Prostate gland (tissue), 2 donors: ENCODE data around the gene MPHOSPH9. TPM values are rescaled to one million over a fixed set of nuclear protein-coding genes. Genes with fewer than 3 reads are reported as not detected.

Experiments used
- DNase-seq: peaks from one replicate; pipeline ENCODE4 v3.0.0-alpha.2; 2019; ENCODE audit warnings: low spot score
- H3K27ac ChIP-seq, 2 donors: fragments of 200-600 bp; sonication (generic); 2 replicates each; pipeline ENCODE4 v1.5.1; 2017 to 2019
- H3K27me3 ChIP-seq: fragments of 200-600 bp; sonication (generic); replicated peaks from 2 replicates; pipeline ENCODE4 v1.5.1; 2019; ENCODE audit not compliant: insufficient read depth
- H3K36me3 ChIP-seq, 2 donors: fragments of 200-600 bp; sonication (generic); 1 replicate in 1 of 2; 2 replicates in 1 of 2; pipeline versions ENCODE4 v1.5.1 to v1.8.1; 2017 to 2019
- H3K4me1 ChIP-seq: fragments of 200-600 bp; sonication (generic); replicated peaks from 2 replicates; pipeline ENCODE4 v1.5.1; 2019
- H3K4me3 ChIP-seq, 2 donors: fragments of 200-600 bp; sonication (generic); 2 replicates each; pipeline ENCODE4 v1.5.1; 2017 to 2019
- H3K9me3 ChIP-seq: fragments of 200-600 bp; sonication (generic); 2 replicates; pipeline ENCODE4 v1.5.1; 2017
- CTCF ChIP-seq, 4 experiments: fragments of 200-600 bp in 2 of 4; fragments of 450-650 bp in 2 of 4; sonication (generic) in 2 of 4; IDR thresholded peaks; 1 replicate in 3 of 4; 2 replicates in 1 of 4; pipeline ENCODE4 v1.5.1; 2016 to 2019; ENCODE audit warnings: antibody characterized with exemption in 4 of 4, mild to moderate bottlenecking in 2 of 4, moderate library complexity in 2 of 4
- POLR2A ChIP-seq: fragments of 450-650 bp; IDR thresholded peaks from one replicate; pipeline ENCODE4 v1.6.1; 2016; ENCODE audit warnings: antibody characterized with exemption, mild to moderate bottlenecking
- POLR2AphosphoS5 ChIP-seq: sonication (generic); formaldehyde crosslinking; IDR thresholded peaks from one replicate; pipeline ENCODE4 v1.6.1; 2017; ENCODE audit warnings: antibody characterized with exemption
- WGBS: methylation state at CpG from one replicate; pipeline ENCODE4 v1.1.5; 2018; 5-methylcytosine and 5-hydroxymethylcytosine counted together
- intact Hi-C: fragments of 100-400 bp; cut with DNase I; formaldehyde crosslinking; loops from one replicate; pipeline ENCODE4 v1.14.2; 2022
- total RNA-seq, 2 donors: library from RNA; depleted of rRNA; stranded (reverse); fragments of >200 nt; gene quantifications; one replicate each; pipeline ENCODE4 v1.1.0, GENCODE V29; 2016

Gene MPHOSPH9
- total RNA-seq, 2 donors from 2014 or later: 24.3 to 25.0 TPM

GRCh38 chr12:123142921-123143735, 89.8 kb downstream of the MPHOSPH9 start:
- Histone ChIP-seq H3K36me3 (no peaks in the 10 kb centered on the region), H3K4me1 (peaks cover 10% of the 10 kb centered on the region), H3K9me3 (no peaks in the 10 kb centered on the region), H3K27ac (no peak overlapping the region), H3K27me3 (no peaks in the 10 kb centered on the region), H3K4me3 (no peak overlapping the region)
- intact Hi-C loops: loop anchor here (5.0 kb wide), 1 partner anchor 46 kb away; no protein-coding TSS in a partner anchor
- TF ChIP-seq POLR2AphosphoS5: no peak
- TF ChIP-seq POLR2A: no peak
- no peak for TF ChIP-seq CTCF (IDR thresholded peaks at IDR 0.05)
- WGBS: 68% methylated on average over 11 of the region's 11 CpGs
- DNase-seq: no peak

GRCh38 chr12:123142518-123142840, 90.5 kb downstream of the MPHOSPH9 start:
- Histone ChIP-seq H3K4me3 (no peak overlapping the region), H3K36me3 (no peaks in the 10 kb centered on the region), H3K27me3 (no peaks in the 10 kb centered on the region), H3K27ac (no peak overlapping the region), H3K9me3 (no peaks in the 10 kb centered on the region), H3K4me1 (peaks cover 10% of the 10 kb centered on the region)
- WGBS: 66% methylated on average over 5 of the region's 5 CpGs
- intact Hi-C loops: loop anchor here (5.0 kb wide), 1 partner anchor 45 kb away; no protein-coding TSS in a partner anchor
- DNase-seq: no peak
- no peak for TF ChIP-seq POLR2A
- no peak for TF ChIP-seq CTCF (IDR thresholded peaks at IDR 0.05)
- TF ChIP-seq POLR2AphosphoS5: no peak

GRCh38 chr12:123141615-123142517, 91.1 kb downstream of the MPHOSPH9 start:
- intact Hi-C loops: loop anchor here (5.0 kb wide), 1 partner anchor 45 kb away; no protein-coding TSS in a partner anchor
- no peaks in the 10 kb centered on the region for H3K9me3 ChIP-seq
- peaks cover 10% of the 10 kb centered on the region for H3K4me1 ChIP-seq
- TF ChIP-seq POLR2A (no peak), POLR2AphosphoS5 (peak; percentile 15)
- H3K4me3 ChIP-seq: no peak overlapping the region
- peak overlapping the region; percentile 61 to 66 for H3K27ac ChIP-seq
- WGBS: 50% methylated on average over 15 of the region's 15 CpGs
- no peak for DNase-seq
- H3K36me3 ChIP-seq: no peaks in the 10 kb centered on the region
- H3K27me3 ChIP-seq: no peaks in the 10 kb centered on the region

GRCh38 chr12:123140676-123141614, 92.0 kb downstream of the MPHOSPH9 start:
- WGBS: 68% methylated on average over 6 of the region's 6 CpGs
- Histone ChIP-seq H3K9me3 (no peaks in the 10 kb centered on the region), H3K36me3 (no peaks in the 10 kb centered on the region), H3K4me3 (no peak overlapping the region), H3K27me3 (no peaks in the 10 kb centered on the region), H3K4me1 (peaks cover 10% of the 10 kb centered on the region), H3K27ac (peak overlapping the region; percentile 61 to 66)
- DNase-seq: no peak
- intact Hi-C loops: loop anchor here (5.0 kb wide), 1 partner anchor 44 kb away; no protein-coding TSS in a partner anchor
- TF ChIP-seq CTCF (IDR thresholded peaks at IDR 0.05): no peak
- TF ChIP-seq POLR2AphosphoS5: no peak
- no peak for TF ChIP-seq POLR2A
